GM19239 (cell line): ENCODE results near the gene NDUFB10.
A peak's percentile ranks its signal among the peaks of the same experiment; 100 is the strongest.

Experiments used
- DNase-seq: peaks from one replicate; pipeline ENCODE4 v3.0.0; 2011; ENCODE audit warnings: low spot score; ENCODE audit not compliant: insufficient read length
- FAIRE-seq: peaks from 2 replicates; lab custom pipeline; 2011; peaks lifted over from hg19 to GRCh38; lab: Jason Lieb, UNC

The NDUFB10 gene

GRCh38 chr16:1998852-1999801 is 39.8 kb downstream of the NDUFB10 start:
- DNase-seq (no peak), FAIRE-seq (no peak)

GRCh38 chr16:1999866-2000514 is 40.7 kb downstream of the NDUFB10 start:
- FAIRE-seq (no peak), DNase-seq (no peak)

DNA sequence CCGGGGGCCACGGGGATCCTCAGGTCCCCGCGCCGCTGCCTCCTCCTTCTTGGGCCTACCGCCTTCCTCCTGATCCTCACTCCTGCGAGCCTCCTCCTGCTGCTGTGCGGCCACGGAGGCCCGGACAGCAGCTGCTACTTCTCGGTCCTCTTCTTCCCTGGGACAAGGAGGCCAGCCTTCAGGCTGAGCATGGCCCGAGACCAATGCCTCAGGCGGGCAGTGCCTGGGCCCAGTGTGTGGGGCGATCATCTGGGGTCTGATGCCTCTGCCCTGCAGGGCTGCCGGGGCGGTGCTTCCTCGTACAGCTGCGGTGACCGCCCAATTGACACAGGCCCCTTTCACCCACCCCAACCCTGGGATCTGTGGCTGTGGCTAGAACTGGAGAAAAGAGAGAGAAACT is 41.7 kb downstream of the NDUFB10 start:
- DNase-seq (no peak), FAIRE-seq (no peak)

DNA sequence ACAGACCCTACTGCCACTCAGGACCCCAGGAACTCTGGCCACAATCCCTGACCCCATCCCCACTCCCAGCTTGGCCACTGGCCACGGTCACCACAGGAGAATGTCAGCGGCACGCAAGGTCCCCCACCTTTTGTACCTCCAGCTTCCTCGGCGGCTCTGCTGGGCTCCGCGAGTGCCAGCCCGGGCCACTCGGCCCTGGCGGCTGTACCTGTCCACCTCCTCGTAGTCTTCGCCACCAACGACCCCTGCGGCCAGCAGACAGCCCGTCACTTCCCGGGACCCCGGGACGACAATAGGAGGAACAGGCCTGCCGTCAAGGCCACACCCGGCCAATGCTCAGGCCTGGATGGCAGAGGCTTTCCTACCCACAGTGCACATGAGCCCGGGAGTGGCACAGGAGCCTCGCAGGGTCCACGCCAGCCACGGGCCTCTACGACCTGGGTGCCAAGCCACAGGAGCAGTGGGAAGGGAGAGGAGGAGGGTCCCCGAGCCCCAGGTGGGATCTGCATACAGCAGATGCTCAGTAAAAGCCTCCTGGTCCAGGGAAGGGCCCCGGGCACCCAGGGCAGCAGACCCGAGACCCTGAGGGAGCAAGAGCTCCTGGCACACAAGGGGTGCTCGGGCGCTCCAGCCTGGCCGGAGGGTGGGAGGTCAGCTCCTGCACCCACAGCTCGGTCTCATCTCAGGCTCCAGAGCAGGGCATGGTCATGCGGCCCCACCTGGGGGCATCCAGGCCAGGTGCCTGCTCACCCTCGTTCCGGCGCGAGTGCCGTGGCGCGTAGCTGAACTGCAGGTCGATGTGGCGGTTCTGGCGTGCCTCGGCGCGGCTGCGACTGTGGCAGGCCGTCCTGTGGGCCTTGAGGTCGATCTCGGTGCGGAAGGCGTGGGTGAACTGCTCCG is 42.4 kb downstream of the NDUFB10 start:
- DNase-seq, result no peak

GRCh38 chr16:2002406-2003230 is 43.3 kb downstream of the NDUFB10 start:
- no peak for FAIRE-seq

More for the DNA sequence above, 42.4 kb downstream of the NDUFB10 start:
- no peak for FAIRE-seq

DNA sequence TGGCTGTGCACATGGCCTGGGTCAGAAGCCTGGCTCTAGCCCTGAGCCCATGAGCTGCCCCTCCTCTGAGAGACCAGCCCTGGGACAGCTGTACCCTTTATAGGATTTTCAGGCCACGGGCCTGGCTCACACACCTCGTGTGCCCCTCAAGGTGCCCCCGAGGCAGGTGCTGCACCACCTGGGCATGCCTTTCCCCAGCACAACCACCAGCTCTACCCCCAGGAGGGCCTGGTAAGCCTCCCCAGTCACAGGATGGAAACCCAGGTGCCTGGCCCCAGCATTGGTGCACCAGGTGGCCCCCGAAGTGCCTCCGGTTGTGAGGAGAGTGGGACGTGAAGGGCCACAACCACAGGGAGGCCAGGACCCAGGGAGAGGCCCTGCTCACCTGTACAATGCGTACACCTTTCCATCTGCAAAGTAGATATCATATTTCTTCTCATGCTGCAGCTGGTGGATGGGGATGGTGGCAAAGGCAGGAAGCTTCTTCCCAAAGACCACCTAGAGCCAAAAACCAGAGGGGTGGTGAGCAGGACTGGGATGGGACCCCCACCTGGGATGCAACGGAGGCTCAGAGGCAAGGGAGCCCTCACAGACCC is 44.0 kb downstream of the NDUFB10 start:
- DNase-seq, result no peak
- no peak for FAIRE-seq

More at GRCh38 chr16:2002406-2003230, 43.3 kb downstream of the NDUFB10 start:
- no peak for DNase-seq

- DNase-seq (peak; percentile 99), FAIRE-seq (peak; percentile 97)
Measured at GRCh38 chr16:2003827-2004641, 44.7 kb downstream of the NDUFB10 start.

- FAIRE-seq (no peak), DNase-seq (no peak)
Measured at GRCh38 chr16:2004795-2005517, 45.6 kb downstream of the NDUFB10 start.

GRCh38 chr16:2005646-2006045 is 46.3 kb downstream of the NDUFB10 start:
- FAIRE-seq (no peak), DNase-seq (no peak)

DNA sequence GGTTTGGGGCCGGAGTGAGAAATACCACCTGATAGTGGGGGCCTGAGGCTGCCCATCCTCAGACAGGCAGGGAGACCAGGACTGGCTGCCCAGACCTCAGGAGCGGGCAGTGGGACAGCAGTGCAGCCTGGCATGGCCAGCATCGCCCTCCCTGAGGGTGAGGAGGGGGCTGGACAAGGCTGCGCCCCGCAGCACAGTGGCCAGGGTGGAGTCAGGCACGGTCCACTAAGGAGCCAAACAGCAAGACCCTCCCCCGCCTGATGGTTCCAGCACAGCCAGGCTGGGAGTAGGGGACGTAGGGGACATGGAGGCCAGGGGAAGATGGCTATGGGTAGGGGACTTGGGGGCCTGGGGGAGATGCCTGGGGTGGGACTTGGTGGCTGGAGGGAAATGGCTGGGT is 47.0 kb downstream of the NDUFB10 start:
- DNase-seq (no peak), FAIRE-seq (no peak)

DNA sequence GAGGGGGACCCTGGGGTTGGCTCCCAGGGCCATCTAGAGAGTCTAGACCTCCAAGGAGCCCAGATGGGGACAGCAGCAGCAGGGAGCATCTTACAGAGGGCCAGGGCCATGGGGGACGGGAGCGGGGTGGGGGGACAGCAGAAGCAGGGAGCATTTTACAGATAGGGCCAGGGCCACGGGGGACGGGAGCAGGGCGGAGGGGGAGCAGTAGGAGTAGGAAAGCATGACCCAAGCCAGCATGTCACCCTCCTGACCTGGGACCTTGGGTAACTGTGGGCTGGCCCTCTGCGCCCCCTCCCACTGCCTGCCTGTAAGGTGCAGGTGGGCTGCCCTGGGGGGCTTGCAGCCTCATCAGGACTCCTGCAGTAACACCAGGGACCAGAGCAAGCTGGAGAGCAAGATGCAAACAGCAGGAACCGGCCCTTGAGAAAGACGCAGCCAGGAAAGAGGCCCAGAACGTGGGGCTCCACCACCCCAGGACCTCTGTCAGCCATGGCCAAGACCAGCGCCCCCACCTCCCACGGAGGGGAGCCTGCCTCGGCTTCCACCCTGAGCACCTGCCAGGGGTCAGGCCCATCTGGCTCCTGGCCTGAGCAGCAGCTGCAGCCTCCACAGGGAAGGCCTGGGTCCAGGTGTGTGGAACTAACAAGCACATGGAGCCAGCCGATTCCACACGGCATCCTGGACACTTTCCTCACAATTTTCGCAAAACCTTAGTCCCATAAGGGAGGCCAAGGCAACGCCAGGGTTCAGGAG is 47.9 kb downstream of the NDUFB10 start:
- no peak for FAIRE-seq
- DNase-seq, result no peak

- DNase-seq (no peak), FAIRE-seq (no peak)
Measured at GRCh38 chr16:2008009-2008526, 48.7 kb downstream of the NDUFB10 start.

DNA sequence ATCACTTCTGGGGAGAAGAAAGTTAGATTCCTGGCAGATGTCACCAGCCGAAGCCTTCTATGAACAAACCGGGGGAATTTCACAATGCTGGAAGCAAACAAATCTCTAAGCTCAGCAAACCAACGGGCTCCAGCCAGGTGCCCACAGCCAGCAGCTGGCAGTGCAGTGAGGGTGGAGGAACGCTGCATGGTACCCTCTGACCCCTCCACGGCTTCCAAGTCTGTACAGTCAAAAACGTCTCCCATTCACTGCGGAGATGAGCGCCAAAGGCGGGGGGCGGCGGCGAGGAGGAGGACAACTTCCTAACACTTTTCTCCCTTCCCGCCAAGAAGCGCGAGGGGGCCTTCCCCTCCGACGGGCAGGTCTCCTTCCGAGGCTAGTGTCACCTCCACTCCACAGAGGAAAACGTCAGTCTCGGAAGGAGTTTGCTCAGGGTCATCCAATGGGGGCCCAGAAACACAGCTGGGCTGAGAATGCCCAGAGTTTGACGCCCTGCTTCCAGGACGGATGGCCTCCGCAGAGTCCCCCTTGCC is 49.4 kb downstream of the NDUFB10 start:
- DNase-seq, result no peak
- FAIRE-seq, result no peak

DNA sequence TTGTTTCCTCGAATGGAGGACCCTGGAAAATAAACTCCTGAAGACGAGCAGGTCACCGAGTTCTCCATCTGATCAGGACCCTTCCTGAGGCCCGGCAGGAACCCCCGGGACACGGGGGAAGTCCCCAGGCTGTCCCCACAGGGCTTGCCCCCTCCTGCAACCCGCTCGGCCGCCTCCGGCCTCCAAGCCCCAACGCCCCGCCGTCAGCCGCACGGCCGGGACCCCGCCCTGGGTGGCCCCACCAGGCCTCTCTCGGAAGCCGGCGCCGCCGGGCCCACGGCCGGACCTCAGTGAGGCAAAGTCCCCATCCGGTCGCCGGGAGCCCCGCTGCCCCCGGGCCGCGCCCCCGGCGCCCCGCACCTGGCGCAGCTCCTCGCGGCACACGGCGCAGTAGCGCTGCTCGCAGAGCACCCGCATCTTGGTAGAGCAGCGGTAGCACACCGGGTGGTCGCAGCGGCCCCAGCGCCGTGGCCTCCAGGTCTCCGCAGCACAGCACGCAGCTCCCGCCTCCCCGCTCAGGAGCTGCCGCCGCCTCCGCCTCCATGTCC is 49.9 kb downstream of the NDUFB10 start:
- FAIRE-seq (no peak), DNase-seq (no peak)

DNA sequence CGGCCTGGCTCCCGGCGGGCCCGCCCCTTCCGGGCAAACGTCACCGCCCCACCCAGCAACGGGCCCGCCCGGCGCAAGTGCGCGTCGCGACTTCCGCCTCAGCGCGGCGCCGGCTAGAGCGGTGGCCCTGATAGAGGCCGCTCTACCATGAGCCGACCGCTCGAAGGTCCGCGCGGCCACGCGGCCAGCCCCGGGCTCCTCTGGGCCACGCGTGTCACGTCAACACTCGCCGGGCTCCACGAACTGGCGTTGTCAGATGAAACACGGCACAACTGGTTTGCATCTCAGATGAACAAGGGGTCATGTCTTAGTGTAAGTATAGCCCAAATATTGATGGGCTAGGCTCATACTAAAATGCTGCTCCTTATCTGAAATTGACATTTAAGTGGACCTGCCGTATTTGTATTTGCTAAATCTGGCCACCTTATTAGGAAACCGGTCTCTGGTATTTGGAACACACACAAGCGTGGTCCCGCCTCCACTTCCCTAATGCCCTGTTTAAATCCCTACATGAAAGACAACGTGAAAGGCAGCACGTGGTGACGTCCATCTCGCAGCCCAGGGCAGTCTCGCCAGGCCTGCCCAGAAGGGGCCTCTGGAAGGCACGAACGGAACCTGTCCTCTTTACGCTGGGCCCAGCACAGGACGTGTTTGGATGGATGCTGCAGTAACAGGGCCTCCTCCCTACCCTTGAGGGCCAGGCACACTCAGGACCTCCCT is 50.6 kb downstream of the NDUFB10 start, which contains the start of gene ZNF598:
Gene ZNF598, minus strand, starts transcription at position 31 of the 720 bp plus-strand sequence.
- DNase-seq (peak; percentile 96), FAIRE-seq (peak; percentile 82)
